DND-41 (cell line): ENCODE measurements around the gene GPD1.

Experiments used
- ATAC-seq: fragments of 200-7000 bp; cut with Tn5 transposase; 3 replicates; pipeline ENCODE4 v1.9.1; 2021; ENCODE audit warnings: low read depth; ENCODE audit not compliant: insufficient read depth
- DNase-seq: peaks from one replicate; pipeline ENCODE4 v3.0.0-alpha.2; 2020
- H2AFZ ChIP-seq: 2 replicates; pipeline ENCODE4 v1.6.0; 2012; ENCODE audit warnings: low read depth, low read length
- H3K27ac ChIP-seq: 2 replicates; pipeline ENCODE4 v1.5.1; 2012; ENCODE audit warnings: low read length, inconsistent platforms
- H3K27me3 ChIP-seq: fragments of 200-600 bp; sonication (generic); 2 replicates; pipeline ENCODE4 v1.6.0; 2012; ENCODE audit warnings: low read length, mild to moderate bottlenecking, inconsistent platforms; ENCODE audit not compliant: insufficient read depth, poor library complexity
- H3K36me3 ChIP-seq: 2 replicates; pipeline ENCODE4 v1.5.1; 2012; ENCODE audit warnings: low read length, inconsistent platforms; ENCODE audit not compliant: insufficient read depth
- H3K4me1 ChIP-seq: 2 replicates; pipeline ENCODE4 v1.5.1; 2012; ENCODE audit warnings: mild to moderate bottlenecking, low read length; ENCODE audit not compliant: insufficient read depth
- H3K4me2 ChIP-seq: 2 replicates; pipeline ENCODE4 v1.6.0; 2012; ENCODE audit warnings: mild to moderate bottlenecking, moderate library complexity, low read length, inconsistent platforms; ENCODE audit not compliant: insufficient read depth
- H3K4me3 ChIP-seq, 2 experiments: fragments of 200-600 bp in 1 of 2; shearing (Covaris generic) in 1 of 2; 2 replicates each; pipeline ENCODE4 v1.5.1; 2012 to 2016; ENCODE audit warnings: inconsistent platforms in 2 of 2, low read length in 2 of 2, mild to moderate bottlenecking in 2 of 2, low read depth in 1 of 2, moderate library complexity in 1 of 2
- H3K79me2 ChIP-seq: 2 replicates; pipeline ENCODE4 v1.6.0; 2012; ENCODE audit warnings: low read length, inconsistent platforms; ENCODE audit not compliant: insufficient read depth
- H3K9ac ChIP-seq: 2 replicates; pipeline ENCODE4 v1.6.0; 2012; ENCODE audit warnings: low read depth, mild to moderate bottlenecking, inconsistent platforms, low read length, moderate library complexity
- H3K9me3 ChIP-seq: 2 replicates; pipeline ENCODE4 v1.5.1; 2012; ENCODE audit warnings: low read length, moderate library complexity, mild to moderate bottlenecking, inconsistent platforms; ENCODE audit not compliant: insufficient read depth, severe bottlenecking
- H4K20me1 ChIP-seq: 2 replicates; pipeline ENCODE4 v1.6.0; 2012; ENCODE audit warnings: low read length; ENCODE audit not compliant: insufficient read depth
- EZH2 ChIP-seq: IDR thresholded peaks from 3 replicates; pipeline ENCODE4 v1.6.1; 2012; ENCODE audit warnings: borderline replicate concordance, low read depth, mild to moderate bottlenecking, moderate library complexity, low read length, inconsistent platforms; ENCODE audit not compliant: severe bottlenecking
- TF ChIP-seq, protein P1 (sequence below): IDR thresholded peaks from 2 replicates; pipeline ENCODE4 v1.5.1; 2012; ENCODE audit warnings: borderline replicate concordance, low read length, moderate library complexity, mild to moderate bottlenecking; ENCODE audit not compliant: poor library complexity, severe bottlenecking; ENCODE audit errors: extremely low read depth

The GPD1 gene

DNA sequence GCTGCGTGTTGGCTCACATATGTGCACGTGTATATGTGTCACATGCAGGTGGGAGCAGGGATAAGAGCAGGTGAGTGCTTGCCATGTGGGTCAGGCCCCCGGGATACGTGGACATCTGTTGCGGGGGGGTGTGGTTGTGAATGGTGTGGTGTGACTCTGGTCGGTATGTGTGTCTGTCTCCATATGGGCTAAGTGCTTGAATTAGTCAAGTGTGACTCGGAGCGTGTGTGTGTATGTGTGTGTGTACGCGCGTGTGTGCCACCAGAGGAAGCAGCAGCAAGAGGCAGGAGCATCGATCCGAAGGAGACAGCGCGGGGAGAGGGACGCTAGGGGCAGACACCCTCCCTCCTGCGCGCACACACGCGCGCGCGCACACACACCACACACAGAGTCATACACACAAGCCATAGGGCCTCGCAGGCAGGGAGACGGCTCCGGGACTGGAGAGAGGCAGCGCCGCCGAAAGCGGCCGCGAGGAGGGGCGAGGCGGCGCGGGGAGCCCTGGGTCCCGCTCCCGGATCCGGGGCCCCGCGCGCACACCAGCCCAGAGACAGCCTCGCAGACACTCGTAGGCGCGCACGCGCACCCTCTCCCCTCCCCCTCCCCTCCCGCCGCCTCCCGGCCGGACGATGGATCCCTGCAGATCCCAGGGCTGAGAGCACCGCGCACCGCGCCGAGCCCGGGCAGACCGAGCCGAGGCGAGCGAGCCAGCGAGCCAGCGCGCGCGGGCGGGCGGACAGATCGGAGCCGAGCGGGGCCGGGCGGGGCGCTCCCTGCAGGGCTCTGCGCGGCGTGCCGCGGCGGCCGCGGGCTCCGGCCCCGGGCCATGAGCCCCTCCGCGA is 46.6 kb upstream of the GPD1 start, which contains the start of gene ASIC1:
ASIC1 (plus strand) TSS at position 597 of the 842 bp plus-strand sequence. CDS start 1,171 bp downstream, outside the sequence.
- peak within 1 kb of the TSS; percentile 53 for H3K9ac ChIP-seq
- peaks cover 40% of the 10 kb centered on the region for H3K27me3 ChIP-seq
- peak within 1 kb of the TSS; percentile 29; the same call in 1 of the 2 replicates for H3K27ac ChIP-seq
- H2AFZ ChIP-seq = peak within 1 kb of the TSS; percentile 68
- no peaks in the 10 kb centered on the region for H3K79me2 ChIP-seq
- H3K4me3 ChIP-seq = peak within 1 kb of the TSS; percentile 48 to 61; a peak in 3 of 4 replicates
- peaks cover 46% of the 10 kb centered on the region for H3K4me1 ChIP-seq
- peak; percentile 67 for ATAC-seq
- no peaks in the 10 kb centered on the region for H3K9me3 ChIP-seq
- TF ChIP-seq, protein P1, sequence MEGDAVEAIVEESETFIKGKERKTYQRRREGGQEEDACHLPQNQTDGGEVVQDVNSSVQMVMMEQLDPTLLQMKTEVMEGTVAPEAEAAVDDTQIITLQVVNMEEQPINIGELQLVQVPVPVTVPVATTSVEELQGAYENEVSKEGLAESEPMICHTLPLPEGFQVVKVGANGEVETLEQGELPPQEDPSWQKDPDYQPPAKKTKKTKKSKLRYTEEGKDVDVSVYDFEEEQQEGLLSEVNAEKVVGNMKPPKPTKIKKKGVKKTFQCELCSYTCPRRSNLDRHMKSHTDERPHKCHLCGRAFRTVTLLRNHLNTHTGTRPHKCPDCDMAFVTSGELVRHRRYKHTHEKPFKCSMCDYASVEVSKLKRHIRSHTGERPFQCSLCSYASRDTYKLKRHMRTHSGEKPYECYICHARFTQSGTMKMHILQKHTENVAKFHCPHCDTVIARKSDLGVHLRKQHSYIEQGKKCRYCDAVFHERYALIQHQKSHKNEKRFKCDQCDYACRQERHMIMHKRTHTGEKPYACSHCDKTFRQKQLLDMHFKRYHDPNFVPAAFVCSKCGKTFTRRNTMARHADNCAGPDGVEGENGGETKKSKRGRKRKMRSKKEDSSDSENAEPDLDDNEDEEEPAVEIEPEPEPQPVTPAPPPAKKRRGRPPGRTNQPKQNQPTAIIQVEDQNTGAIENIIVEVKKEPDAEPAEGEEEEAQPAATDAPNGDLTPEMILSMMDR = peak; percentile 9
- TF ChIP-seq EZH2 = peak; percentile 86
- peak; percentile 66 for DNase-seq
- peak within 1 kb of the TSS; percentile 89 for H3K4me2 ChIP-seq
- H3K36me3 ChIP-seq = no peaks in the 10 kb centered on the region
- peaks cover 8% of the 10 kb centered on the region; the same call in 1 of the 2 replicates for H4K20me1 ChIP-seq

DNA sequence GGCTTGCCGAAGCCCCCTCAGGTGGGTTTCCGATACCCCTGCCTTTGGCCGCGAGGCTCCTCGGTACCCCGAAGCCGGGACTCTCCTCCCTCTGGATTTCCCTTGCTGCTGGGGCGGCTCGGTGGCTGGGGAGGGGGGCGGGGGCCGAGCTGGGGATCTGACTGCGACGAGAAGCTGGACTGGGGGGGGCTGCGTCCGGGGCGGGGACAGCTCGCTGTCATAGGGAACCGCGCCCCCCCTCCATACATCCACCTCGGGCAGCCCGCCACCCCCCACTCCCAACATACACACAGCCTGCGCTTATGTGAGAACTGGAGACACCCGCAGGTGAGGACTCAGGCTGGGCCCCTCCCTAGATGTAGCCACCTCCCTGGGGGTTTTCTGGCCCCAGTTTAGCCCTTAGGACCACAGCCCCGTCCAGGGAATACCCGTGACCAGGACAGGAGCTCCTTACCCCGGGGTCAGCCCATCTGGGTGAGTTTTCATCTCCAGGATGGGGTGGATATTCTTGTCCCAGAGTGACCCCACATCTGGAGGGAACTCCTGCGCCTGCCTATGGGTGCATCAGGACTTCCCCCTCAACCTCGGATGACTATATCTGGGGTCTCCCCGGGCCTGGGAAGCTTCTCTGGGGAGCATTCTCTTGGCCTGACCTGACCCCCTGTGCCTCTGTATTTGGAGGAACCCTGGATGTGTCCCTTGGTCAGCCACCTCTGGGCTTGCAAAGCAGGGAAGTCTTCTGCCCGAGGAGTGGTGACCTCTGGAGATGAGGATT is 45.7 kb upstream of the GPD1 start:
- Histone ChIP-seq H3K9ac (peak overlapping the region; percentile 53; the same call in 1 of the 2 replicates), H3K27ac (no peak overlapping the region)
- DNase-seq = no peak

DNA sequence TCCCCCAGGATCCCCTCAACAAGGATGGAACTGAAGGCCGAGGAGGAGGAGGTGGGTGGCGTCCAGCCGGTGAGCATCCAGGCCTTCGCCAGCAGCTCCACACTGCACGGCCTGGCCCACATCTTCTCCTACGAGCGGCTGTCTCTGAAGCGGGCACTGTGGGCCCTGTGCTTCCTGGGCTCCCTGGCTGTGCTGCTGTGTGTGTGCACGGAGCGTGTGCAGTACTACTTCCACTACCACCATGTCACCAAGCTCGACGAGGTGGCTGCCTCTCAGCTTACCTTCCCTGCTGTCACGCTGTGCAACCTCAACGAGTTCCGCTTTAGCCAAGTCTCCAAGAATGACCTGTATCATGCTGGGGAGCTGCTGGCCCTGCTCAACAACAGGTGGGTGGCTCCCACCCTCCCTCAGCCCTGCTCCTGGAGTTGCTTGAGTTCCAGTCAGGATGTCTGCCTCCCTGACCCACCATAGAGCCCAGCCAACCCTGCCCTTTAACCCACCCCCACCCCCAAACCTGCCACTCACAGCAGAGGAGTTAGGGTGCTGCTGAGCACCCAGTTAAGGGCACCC is 45.0 kb upstream of the GPD1 start:
- no peak overlapping the region for H3K9ac ChIP-seq
- TF ChIP-seq, protein P1 = no peak
- no peak for TF ChIP-seq EZH2
- no peak for ATAC-seq

More for the DNA sequence above, 45.7 kb upstream of the GPD1 start:
- H2AFZ ChIP-seq = peak overlapping the region; percentile 68; the same call in 1 of the 2 replicates
- H3K4me1 ChIP-seq = peaks cover 50% of the 10 kb centered on the region
- H3K79me2 ChIP-seq = no peaks in the 10 kb centered on the region
- no peak for ATAC-seq
- peaks cover 8% of the 10 kb centered on the region; the same call in 1 of the 2 replicates for H4K20me1 ChIP-seq
- no peaks in the 10 kb centered on the region for H3K36me3 ChIP-seq
- H3K9me3 ChIP-seq = no peaks in the 10 kb centered on the region
- peak overlapping the region; percentile 89 for H3K4me2 ChIP-seq
- peaks cover 35% of the 10 kb centered on the region for H3K27me3 ChIP-seq
- TF ChIP-seq EZH2 = no peak
- TF ChIP-seq, protein P1 = no peak
- H3K4me3 ChIP-seq = peak overlapping the region; percentile 10 to 61; a peak in 3 of 4 replicates

More for the DNA sequence above, 45.0 kb upstream of the GPD1 start:
- no peaks in the 10 kb centered on the region for H3K9me3 ChIP-seq
- H3K36me3 ChIP-seq = no peaks in the 10 kb centered on the region
- peaks cover 29% of the 10 kb centered on the region for H3K27me3 ChIP-seq
- peaks cover 8% of the 10 kb centered on the region; the same call in 1 of the 2 replicates for H4K20me1 ChIP-seq
- H3K4me1 ChIP-seq = peaks cover 50% of the 10 kb centered on the region
- H3K4me3 ChIP-seq = no peak overlapping the region
- 0 out of 2 replicates have a peak overlapping the region, but pooled peaks have one; percentile 38 for H3K4me2 ChIP-seq
- no peak overlapping the region for H3K27ac ChIP-seq
- DNase-seq = no peak
- H3K79me2 ChIP-seq = no peaks in the 10 kb centered on the region
- H2AFZ ChIP-seq = no peak overlapping the region
